Amniotic epithelial cell (primary cell): ENCODE results near the gene IFRD2.
"Not testable (repeated sequence)": the region's sequence is repeated elsewhere in the genome, so short reads cannot be mapped to it uniquely, and the experiment has no call there.

Experiments used
- DNase-seq: peaks from one replicate; pipeline ENCODE4 v3.0.0-alpha.2; 2010; ENCODE audit warnings: low read depth

The IFRD2 gene

GRCh38 chr3:50268276-50268675 is 24.0 kb downstream of the IFRD2 start:
- DNase-seq = no peak

- no peak for DNase-seq
Measured at GRCh38 chr3:50267280-50267913, 24.8 kb downstream of the IFRD2 start.

- DNase-seq = no peak
Measured at GRCh38 chr3:50266836-50267235, 25.4 kb downstream of the IFRD2 start.

- DNase-seq = no peak
Measured at GRCh38 chr3:50266017-50266416, 26.2 kb downstream of the IFRD2 start.

GRCh38 chr3:50265571-50265970 is 26.7 kb downstream of the IFRD2 start:
- no peak for DNase-seq

GRCh38 chr3:50264964-50265485 is 27.2 kb downstream of the IFRD2 start:
- DNase-seq = no peak

- DNase-seq = peak; percentile 95
Measured at GRCh38 chr3:50264383-50264963, 27.8 kb downstream of the IFRD2 start.

- no peak for DNase-seq
Measured at GRCh38 chr3:50263478-50264382, 28.5 kb downstream of the IFRD2 start.

- DNase-seq = no peak
Measured at GRCh38 chr3:50262778-50263177, 29.5 kb downstream of the IFRD2 start.

- DNase-seq = not testable (repeated sequence)
Measured at GRCh38 chr3:50262200-50262599, 30.0 kb downstream of the IFRD2 start.

- no peak for DNase-seq
Measured at GRCh38 chr3:50261505-50261904, 30.7 kb downstream of the IFRD2 start.

GRCh38 chr3:50260942-50261441 is 31.2 kb downstream of the IFRD2 start:
- DNase-seq = no peak

- peak; percentile 73 for DNase-seq
Measured at GRCh38 chr3:50260027-50260941, 31.9 kb downstream of the IFRD2 start.

- DNase-seq = no peak
Measured at GRCh38 chr3:50259432-50260026, 32.7 kb downstream of the IFRD2 start.

GRCh38 chr3:50258979-50259378 is 33.2 kb downstream of the IFRD2 start:
- DNase-seq = no peak

- DNase-seq = no peak
Measured at GRCh38 chr3:50258029-50258680, 34.1 kb downstream of the IFRD2 start.

GRCh38 chr3:50256978-50257890 is 35.0 kb downstream of the IFRD2 start:
- no peak for DNase-seq

GRCh38 chr3:50255251-50255615 is 37.0 kb downstream of the IFRD2 start:
- DNase-seq = no peak

- peak; percentile 61 for DNase-seq
Measured at GRCh38 chr3:50254577-50255250, 37.5 kb downstream of the IFRD2 start.
